Activated naive CD8-positive, alpha-beta T cell treated with anti-CD3 and anti-CD28 coated beads, Interleukin-2, amount 50 U/mL, for 24 hours (primary cell): Measurements from ENCODE around the gene TALDO1.

Source experiments
- ATAC-seq: fragments of 150-1000 bp; cut with Tn5 transposase; one replicate; pipeline ENCODE4 v1.10.0; 2021
- DNase-seq: peaks from one replicate; pipeline ENCODE4 v3.0.0; 2021
- H3K27ac Mint-ChIP-seq: one replicate; pipeline ENCODE4 v1.8.0; 2021; ENCODE audit warnings: mild to moderate bottlenecking, mixed read lengths
- H3K27me3 Mint-ChIP-seq: one replicate; pipeline ENCODE4 v1.8.0; 2021; ENCODE audit warnings: mixed read lengths
- H3K36me3 Mint-ChIP-seq: one replicate; pipeline ENCODE4 v1.8.0; 2021; ENCODE audit warnings: low read depth, mixed read lengths
- H3K4me1 Mint-ChIP-seq: one replicate; pipeline ENCODE4 v1.8.0; 2021; ENCODE audit warnings: mixed read lengths
- H3K4me3 Mint-ChIP-seq: one replicate; pipeline ENCODE4 v1.8.0; 2021; ENCODE audit warnings: mild to moderate bottlenecking, moderate library complexity, mixed read lengths
- H3K9me3 Mint-ChIP-seq: one replicate; pipeline ENCODE4 v1.8.0; 2021; ENCODE audit warnings: mixed read lengths

The TALDO1 gene

DNA sequence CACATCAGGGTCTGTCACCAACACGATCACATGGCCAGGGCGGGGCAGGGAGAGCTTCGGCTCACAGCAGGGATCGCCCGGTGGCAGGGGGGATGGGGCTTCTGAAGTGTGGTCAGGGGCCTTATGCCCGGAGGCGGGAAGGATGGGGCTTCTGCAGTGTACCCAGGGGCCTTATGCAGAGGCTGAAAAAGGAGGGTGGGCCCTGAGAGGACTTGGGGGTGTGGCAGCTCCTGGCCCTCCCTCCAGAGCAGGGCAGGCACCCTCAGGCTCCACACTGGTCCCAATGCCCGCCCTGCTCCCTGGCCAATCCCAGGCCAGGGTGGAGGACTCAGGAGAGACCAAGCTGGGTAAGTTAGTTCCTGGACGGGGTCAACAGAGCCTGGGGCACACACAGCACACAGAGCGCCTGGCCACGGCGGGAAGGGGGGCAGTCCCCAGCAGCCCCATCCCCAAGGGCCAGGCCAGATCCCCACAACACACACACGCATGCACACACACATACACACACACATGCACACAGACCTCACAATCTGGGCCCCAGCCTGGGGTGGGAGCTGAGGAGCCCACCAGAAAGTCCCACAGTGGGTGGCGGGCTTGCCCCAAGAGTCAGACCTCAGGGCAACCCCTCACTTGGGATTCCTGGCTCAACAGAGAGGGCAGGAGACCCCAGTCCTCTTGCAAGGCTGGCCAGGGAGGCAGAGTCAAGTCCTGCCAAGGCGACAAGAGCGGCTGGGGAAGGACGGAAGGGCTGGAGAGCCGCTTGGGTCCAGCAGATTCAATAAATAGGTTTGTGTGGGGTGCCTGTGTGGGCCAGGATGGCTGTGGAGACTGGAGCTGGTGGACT lies 43.7 kb downstream of the TALDO1 start:
- H3K4me3 Mint-ChIP-seq: no peak overlapping the region
- H3K36me3 Mint-ChIP-seq: peaks cover 3% of the 10 kb centered on the region
- H3K27ac Mint-ChIP-seq: peak overlapping the region; percentile 46
- H3K9me3 Mint-ChIP-seq: no peaks in the 10 kb centered on the region
- ATAC-seq: peak; percentile 15
- H3K4me1 Mint-ChIP-seq: peaks cover 2% of the 10 kb centered on the region
- peaks cover 2% of the 10 kb centered on the region for H3K27me3 Mint-ChIP-seq
- no peak for DNase-seq

DNA sequence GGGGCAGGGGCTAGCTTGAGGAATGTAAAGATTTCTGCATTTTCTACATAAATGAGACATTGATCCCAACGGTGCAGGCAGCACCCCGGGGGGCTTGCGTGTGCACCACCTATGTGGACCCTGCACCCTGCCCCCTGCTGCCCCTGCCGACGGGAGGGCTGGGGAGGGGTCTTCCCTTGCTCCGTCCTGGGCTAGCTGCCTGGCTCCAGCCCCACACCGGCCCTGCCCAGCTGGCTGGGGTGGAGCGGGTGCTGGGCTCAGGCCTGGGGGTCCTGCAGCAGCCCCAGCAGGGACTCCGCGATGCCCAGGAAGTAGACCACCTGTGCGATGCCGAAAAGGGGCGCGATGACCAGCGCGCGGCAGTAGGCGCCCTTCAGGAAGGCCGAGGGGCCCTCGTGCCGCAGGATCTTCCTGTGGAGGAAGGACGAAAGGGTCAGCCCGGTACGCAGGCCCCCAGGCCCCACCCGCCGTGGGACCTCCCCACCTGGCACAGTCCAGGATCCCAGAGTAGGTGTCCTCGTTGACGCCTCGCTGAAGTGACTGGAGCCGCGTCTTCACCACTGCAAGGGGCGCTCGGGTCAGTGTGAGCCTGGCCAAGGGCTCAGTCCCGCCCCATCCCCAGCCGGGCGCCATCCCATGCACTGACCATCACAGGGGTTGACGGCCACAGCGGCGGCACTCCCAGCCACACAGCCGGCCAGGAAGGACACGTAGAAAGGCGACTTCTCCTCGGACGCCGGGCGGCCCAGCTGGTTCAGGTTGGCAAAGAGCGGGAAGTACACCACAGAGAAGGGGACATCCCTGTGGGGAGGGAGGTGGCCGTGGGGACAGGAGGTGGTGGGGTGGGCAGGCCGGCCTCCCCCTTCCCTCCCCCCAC lies 44.6 kb downstream of the TALDO1 start:
- peaks cover 4% of the 10 kb centered on the region for H3K36me3 Mint-ChIP-seq

GRCh38 chr11:792535-792821 lies 45.2 kb downstream of the TALDO1 start:
- Mint-ChIP-seq H3K4me3 (no peak overlapping the region), H3K27me3 (peaks cover 2% of the 10 kb centered on the region), H3K4me1 (peaks cover 9% of the 10 kb centered on the region), H3K9me3 (no peaks in the 10 kb centered on the region), H3K36me3 (peaks cover 4% of the 10 kb centered on the region), H3K27ac (no peak overlapping the region)
- DNase-seq: no peak
- ATAC-seq: no peak

More for the DNA sequence above, 44.6 kb downstream of the TALDO1 start:
- Mint-ChIP-seq H3K9me3 (no peaks in the 10 kb centered on the region), H3K27ac (no peak overlapping the region), H3K27me3 (peaks cover 2% of the 10 kb centered on the region), H3K4me1 (peaks cover 9% of the 10 kb centered on the region), H3K4me3 (no peak overlapping the region)
- DNase-seq: no peak
- ATAC-seq: no peak

GRCh38 chr11:792873-793272 lies 45.6 kb downstream of the TALDO1 start:
- Mint-ChIP-seq H3K4me1 (peaks cover 7% of the 10 kb centered on the region), H3K27me3 (peaks cover 2% of the 10 kb centered on the region), H3K4me3 (no peak overlapping the region)

GRCh38 chr11:793556-793955 lies 46.3 kb downstream of the TALDO1 start:
- H3K4me1 Mint-ChIP-seq: peaks cover 6% of the 10 kb centered on the region
- no peak overlapping the region for H3K4me3 Mint-ChIP-seq
- no peak overlapping the region for H3K27ac Mint-ChIP-seq
- H3K9me3 Mint-ChIP-seq: no peaks in the 10 kb centered on the region
- no peak for DNase-seq
- peaks cover 2% of the 10 kb centered on the region for H3K27me3 Mint-ChIP-seq
- H3K36me3 Mint-ChIP-seq: peaks cover 4% of the 10 kb centered on the region
- no peak for ATAC-seq

More at GRCh38 chr11:792873-793272, 45.6 kb downstream of the TALDO1 start:
- no peaks in the 10 kb centered on the region for H3K9me3 Mint-ChIP-seq
- H3K27ac Mint-ChIP-seq: no peak overlapping the region
- H3K36me3 Mint-ChIP-seq: peaks cover 4% of the 10 kb centered on the region
- DNase-seq: no peak
- ATAC-seq: no peak

DNA sequence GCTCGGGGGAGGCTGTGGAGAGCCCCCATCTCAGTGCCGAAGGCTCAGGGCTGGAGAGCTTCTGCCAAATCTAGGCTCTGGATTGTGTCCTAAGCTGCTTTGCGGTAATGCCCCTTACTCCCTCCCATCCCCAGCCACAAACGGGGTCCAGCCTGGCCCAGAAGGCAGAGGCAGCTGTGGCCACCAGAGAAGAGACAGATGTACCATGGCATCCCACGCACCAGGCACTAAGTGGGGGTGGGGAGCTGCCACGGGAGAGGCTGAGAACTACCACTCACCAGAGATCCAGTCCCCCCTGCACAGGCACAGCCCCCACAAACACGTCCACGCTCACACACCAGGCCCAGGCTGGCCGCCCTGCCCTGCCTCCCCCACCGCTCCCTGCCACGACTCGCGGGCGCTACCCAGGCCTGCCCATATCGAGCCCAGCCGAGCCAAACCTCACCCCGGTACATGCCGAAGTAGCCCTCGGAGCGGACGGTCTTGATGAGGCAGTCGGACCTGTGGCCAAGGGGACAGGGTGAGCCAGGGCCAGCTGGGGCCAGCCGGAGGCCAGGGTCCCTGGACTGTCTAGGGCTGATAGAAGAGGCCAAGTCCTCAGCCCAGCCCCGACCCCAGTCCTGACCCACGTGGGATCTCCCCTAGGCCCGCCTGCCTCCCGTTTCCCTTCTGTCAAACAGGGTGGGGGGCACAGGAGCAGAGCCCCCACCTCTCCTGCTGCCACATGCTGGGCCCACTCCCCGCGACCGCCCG lies 46.9 kb downstream of the TALDO1 start:
- DNase-seq: no peak
- H3K27me3 Mint-ChIP-seq: no peaks in the 10 kb centered on the region
- no peak overlapping the region for H3K27ac Mint-ChIP-seq
- no peaks in the 10 kb centered on the region for H3K9me3 Mint-ChIP-seq
- peak overlapping the region; percentile 53 for H3K4me3 Mint-ChIP-seq
- ATAC-seq: no peak
- peaks cover 4% of the 10 kb centered on the region for H3K36me3 Mint-ChIP-seq
- peaks cover 6% of the 10 kb centered on the region for H3K4me1 Mint-ChIP-seq

- ATAC-seq (no peak), DNase-seq (no peak)
- peaks cover 6% of the 10 kb centered on the region for H3K4me1 Mint-ChIP-seq
- peaks cover 4% of the 10 kb centered on the region for H3K36me3 Mint-ChIP-seq
- no peaks in the 10 kb centered on the region for H3K9me3 Mint-ChIP-seq
- peak overlapping the region; percentile 92 for H3K4me3 Mint-ChIP-seq
- H3K27ac Mint-ChIP-seq: no peak overlapping the region
- no peaks in the 10 kb centered on the region for H3K27me3 Mint-ChIP-seq
Measured at GRCh38 chr11:794766-795633, 47.7 kb downstream of the TALDO1 start.

DNA sequence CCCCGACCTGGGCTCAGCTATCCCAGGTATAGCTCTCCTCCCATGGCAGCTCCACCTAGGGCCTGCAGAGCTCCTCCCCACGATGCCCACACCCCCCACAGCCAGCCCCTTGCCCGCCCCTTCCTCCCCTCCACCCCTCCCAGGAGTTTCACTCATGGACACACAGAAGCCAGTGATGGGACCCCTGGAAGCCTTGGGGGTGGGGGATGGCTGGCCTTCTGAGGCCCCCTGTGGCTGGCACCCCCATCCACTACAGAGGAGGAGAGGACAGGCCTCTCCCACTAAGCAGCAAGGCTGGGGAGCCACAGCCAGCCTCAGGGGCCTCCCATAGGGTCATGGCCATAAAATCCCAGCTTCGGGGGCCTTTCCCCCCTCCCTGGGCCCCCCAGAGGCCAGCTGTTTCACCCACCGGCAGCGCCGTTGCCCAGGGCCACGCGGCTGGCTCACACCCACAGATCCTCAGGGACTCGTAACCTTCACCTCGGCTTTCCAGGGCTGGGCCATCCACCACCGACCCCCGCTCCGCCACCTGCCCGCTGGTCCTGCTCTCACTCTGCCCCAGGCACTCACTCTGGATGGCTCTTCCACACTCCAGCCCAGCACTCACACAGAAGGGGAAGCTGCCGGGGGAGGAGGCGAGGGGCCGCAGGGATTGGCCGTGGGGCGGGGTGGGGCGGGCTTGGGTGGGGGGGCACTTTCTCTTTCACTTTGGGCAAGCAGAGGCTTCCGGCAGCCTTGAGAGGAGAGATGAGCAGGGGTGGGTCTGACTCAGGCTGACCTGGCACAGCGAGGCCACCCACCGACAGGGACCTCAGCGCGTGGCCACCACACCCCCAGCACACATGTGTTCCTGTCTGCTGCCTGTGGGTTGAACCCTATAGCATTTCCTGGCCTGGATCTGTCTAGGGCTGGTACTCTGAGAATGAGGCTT lies 48.6 kb downstream of the TALDO1 start:
- peak overlapping the region; percentile 92 for H3K4me3 Mint-ChIP-seq

GRCh38 chr11:796565-797295 lies 49.5 kb downstream of the TALDO1 start:
- ATAC-seq (no peak), DNase-seq (no peak)

More for the DNA sequence above, 48.6 kb downstream of the TALDO1 start:
- DNase-seq (peak; percentile 85), ATAC-seq (peak; percentile 77)
- H3K9me3 Mint-ChIP-seq: no peaks in the 10 kb centered on the region
- peak overlapping the region; percentile 83 for H3K27ac Mint-ChIP-seq
- peaks cover 4% of the 10 kb centered on the region for H3K36me3 Mint-ChIP-seq
- H3K27me3 Mint-ChIP-seq: no peaks in the 10 kb centered on the region
- peaks cover 6% of the 10 kb centered on the region for H3K4me1 Mint-ChIP-seq

GRCh38 chr11:797296-798092 lies 50.2 kb downstream of the TALDO1 start:
- ATAC-seq (peak; percentile 63), DNase-seq (peak; percentile 84)
- peak overlapping the region; percentile 92 for H3K4me3 Mint-ChIP-seq
- H3K27ac Mint-ChIP-seq: peak overlapping the region; percentile 84
- H3K36me3 Mint-ChIP-seq: peaks cover 2% of the 10 kb centered on the region
- no peaks in the 10 kb centered on the region for H3K27me3 Mint-ChIP-seq
- no peaks in the 10 kb centered on the region for H3K9me3 Mint-ChIP-seq
- H3K4me1 Mint-ChIP-seq: peaks cover 6% of the 10 kb centered on the region

More at GRCh38 chr11:796565-797295, 49.5 kb downstream of the TALDO1 start:
- H3K9me3 Mint-ChIP-seq: no peaks in the 10 kb centered on the region
- no peaks in the 10 kb centered on the region for H3K27me3 Mint-ChIP-seq
- peaks cover 2% of the 10 kb centered on the region for H3K36me3 Mint-ChIP-seq
- H3K27ac Mint-ChIP-seq: peak overlapping the region; percentile 84
- H3K4me1 Mint-ChIP-seq: peaks cover 6% of the 10 kb centered on the region
- H3K4me3 Mint-ChIP-seq: peak overlapping the region; percentile 92

- peak; percentile 93 for DNase-seq
- Mint-ChIP-seq H3K9me3 (no peaks in the 10 kb centered on the region), H3K27me3 (no peaks in the 10 kb centered on the region), H3K4me1 (peaks cover 6% of the 10 kb centered on the region), H3K36me3 (peaks cover 2% of the 10 kb centered on the region), H3K27ac (peak within 1 kb of the TSS; percentile 84), H3K4me3 (peak within 1 kb of the TSS; percentile 92)
- ATAC-seq: peak; percentile 49
Measured at GRCh38 chr11:798093-798713, 50.9 kb downstream of the TALDO1 start, which contains the start of gene SLC25A22. Gene SLC25A22, minus strand, starts transcription at chr11:798281. Its CDS starts 3,275 bp downstream, at chr11:795006.
